ENCODE data around the gene MAL.
A peak's percentile ranks its signal among the peaks of the same experiment; 100 is the strongest.

Gene MAL

GRCh38 chr2:95025406-95026319, at the start of gene MAL:
Gene MAL, plus strand, starts transcription at chr2:95025708. Its CDS starts 85 bp downstream, at chr2:95025793.
- DNase-seq (ENCODE audit: low spot score), result peak; percentile 43

- no peak for DNase-seq (ENCODE audit: low spot score)
Observed at GRCh38 chr2:94977826-94978225, 47.7 kb upstream of the MAL start.

DNA sequence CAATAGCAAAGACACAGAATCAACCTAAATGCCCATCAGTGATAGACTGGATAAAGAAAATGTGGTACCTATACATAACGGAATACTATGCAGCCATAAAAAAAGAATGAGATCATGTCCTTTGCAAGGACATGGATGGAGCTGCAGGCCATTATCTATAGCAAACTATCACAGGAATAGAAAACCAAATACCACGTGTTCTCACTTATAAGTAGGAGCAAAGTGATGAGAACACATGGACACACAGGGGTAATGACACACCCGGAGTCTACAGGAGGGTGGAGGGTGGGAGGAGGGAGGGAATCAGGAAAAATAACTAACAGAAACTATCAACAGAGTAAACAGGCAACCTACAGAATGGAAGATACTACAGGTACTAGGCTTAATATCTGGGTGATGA, 46.6 kb upstream of the MAL start:
- DNase-seq (ENCODE audit: low spot score), result no peak

GRCh38 chr2:94979406-94980375, 45.8 kb upstream of the MAL start:
- no peak for DNase-seq (ENCODE audit: low spot score)

DNA sequence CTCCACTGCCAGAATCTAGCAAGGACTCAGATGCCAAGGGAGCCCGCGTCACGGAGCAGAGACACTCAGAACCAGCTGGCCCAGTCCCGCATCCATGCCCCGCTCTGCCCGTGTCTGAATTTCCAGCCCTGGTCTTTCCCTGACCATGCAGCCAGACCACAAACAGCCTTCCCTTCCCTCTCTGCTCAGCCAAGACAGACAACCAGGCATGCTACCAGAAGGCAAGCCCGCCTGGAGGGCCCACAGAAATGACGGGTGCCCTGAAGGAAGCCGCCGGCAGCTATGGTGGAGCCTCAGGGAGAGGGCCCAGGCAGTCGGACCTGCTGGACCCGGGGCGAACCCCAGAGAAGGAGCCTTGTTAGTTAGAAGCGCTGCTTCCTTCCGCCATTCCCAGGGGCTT, 45.1 kb upstream of the MAL start:
- no peak for DNase-seq (ENCODE audit: low spot score)

DNA sequence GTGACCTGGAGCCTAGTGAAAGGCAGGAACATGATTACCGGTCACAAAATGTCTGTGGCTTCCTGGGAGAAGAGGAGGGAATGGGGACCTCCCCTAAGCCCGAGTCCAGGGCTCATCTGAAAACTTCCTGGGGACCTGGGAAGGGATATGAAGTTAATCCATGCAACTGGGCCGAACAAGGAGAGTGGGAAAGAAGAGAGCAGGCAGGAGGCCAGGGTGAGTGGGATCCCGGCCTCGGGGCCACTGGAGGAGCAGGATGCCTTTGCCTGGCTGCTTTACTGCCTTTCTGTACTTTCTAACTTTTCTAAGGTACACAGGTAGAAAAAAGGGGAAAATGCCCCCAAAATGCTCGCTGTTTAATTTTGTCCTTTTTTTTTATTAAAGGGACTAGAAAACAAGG, 43.4 kb upstream of the MAL start:
- no peak for DNase-seq (ENCODE audit: low spot score)

DNA sequence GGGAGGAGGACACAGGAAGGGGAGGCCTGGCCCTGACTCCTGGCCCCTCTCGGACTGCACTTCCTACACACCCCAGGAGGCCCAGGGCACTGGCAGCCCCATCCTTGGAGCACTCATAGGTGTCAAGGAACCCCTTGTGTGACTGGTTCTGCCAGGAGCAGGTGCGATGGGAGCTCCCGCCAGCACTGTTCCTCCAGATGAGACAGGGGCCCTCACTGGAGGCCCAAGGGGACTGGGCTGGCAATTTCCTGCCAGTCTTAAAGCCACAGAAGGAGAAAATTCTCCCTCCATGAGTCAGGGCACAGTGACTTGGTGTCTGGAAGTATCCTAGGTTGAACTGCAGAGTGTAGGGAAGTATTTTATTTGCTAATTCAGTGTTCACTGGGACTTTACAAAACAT, 42.8 kb upstream of the MAL start:
- DNase-seq (ENCODE audit: low spot score), result no peak

DNA sequence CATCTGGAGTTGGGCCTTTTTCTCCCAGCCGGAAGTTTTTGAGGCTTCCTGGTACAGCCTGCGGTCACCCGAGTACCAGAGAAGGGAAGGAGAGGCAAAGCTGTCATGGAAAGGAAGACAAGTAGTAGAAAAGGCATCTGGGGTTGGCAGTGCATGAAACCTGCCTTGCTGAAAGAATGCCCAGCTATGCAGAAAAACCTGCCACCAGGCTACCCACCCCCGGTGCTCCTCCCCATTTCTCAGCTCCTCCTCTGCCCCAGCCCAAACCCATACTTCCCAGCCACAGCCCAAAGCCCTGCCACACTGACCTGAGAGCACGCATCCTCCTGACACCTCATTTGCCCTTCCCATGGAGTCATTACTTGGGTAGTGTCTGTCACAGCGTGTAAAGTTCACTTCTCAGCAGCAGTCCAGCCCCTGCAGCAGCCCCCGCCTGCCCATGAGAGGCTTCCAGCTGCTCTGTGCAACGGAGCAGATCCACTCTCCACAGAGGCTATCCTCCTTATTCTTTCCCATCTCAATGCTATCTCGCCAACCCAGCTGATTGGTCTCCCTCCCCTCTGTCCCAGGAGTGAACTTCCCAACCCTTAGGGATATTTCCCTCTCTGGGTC, 40.4 kb upstream of the MAL start:
- DNase-seq (ENCODE audit: low spot score), result no peak

- DNase-seq (ENCODE audit: low spot score), result no peak
Observed at GRCh38 chr2:94985636-94986035, 39.9 kb upstream of the MAL start.

- peak; percentile 82 for DNase-seq (ENCODE audit: low spot score)
Observed at GRCh38 chr2:94986392-94986963, 39.0 kb upstream of the MAL start.

DNA sequence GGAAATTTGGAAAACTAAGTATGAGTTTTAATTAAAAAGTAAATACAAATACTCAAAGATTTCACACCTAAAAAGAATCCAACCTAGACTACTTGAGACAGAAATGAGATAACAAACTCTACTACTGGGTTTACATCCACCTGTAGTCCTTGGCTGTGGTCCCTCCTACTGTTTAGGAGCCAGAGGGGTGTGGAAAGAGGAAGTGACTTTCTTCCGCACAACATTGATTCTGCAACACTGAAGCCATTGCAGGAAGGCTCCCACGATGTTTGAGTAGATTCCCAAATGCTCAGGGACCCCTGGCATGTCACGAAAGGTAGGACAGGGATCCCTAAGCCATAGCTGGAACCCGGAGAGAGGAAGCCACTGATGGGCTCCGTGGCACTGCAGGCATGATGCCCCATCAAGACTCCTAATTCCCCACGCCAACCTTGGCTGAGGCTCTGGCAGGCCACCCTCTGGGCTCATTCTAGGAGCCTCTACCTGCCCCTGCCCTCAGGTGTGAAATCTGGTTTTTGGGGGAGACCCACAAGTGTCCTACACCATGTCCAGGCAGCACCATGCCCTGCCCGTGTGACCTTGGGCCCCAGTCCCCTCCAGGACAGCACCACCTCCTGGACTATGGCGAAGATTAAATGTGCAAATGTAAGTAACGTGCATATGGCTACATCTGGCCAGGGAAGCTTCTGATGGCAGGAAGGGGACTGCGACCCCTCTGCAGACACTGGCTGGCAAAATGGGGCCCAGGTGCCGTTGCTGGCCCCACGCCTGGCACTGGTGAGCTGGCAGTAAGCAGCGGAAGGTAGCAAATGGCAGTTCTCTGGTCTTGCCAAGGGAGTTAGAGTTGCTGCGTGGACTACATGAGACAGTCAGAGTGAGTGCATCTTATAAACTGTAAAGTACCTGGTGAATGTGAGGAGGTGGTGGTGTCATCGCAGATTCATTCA, 38.2 kb upstream of the MAL start:
- no peak for DNase-seq (ENCODE audit: low spot score)

- DNase-seq (ENCODE audit: low spot score), result no peak
Observed at GRCh38 chr2:94990956-94991355, 34.6 kb upstream of the MAL start.

DNA sequence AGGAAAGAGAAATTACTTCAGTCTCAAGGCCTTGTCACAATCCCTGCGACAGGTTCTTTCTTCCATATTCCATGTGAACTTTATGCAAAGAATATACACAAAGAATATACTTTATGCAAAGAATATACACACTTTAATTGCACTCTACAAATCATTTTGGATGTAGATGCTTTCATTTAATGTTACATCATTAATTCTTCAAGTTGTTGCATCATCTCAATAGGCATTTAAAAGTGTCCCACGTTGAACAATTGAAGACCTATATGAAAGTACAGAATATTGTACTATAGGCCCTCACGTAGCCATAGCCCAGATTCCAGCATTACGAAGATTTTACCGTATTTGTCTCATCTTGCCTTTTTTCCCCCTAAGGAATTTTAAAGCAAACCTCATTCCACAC, 33.1 kb upstream of the MAL start:
- DNase-seq (ENCODE audit: low spot score), result no peak

DNA sequence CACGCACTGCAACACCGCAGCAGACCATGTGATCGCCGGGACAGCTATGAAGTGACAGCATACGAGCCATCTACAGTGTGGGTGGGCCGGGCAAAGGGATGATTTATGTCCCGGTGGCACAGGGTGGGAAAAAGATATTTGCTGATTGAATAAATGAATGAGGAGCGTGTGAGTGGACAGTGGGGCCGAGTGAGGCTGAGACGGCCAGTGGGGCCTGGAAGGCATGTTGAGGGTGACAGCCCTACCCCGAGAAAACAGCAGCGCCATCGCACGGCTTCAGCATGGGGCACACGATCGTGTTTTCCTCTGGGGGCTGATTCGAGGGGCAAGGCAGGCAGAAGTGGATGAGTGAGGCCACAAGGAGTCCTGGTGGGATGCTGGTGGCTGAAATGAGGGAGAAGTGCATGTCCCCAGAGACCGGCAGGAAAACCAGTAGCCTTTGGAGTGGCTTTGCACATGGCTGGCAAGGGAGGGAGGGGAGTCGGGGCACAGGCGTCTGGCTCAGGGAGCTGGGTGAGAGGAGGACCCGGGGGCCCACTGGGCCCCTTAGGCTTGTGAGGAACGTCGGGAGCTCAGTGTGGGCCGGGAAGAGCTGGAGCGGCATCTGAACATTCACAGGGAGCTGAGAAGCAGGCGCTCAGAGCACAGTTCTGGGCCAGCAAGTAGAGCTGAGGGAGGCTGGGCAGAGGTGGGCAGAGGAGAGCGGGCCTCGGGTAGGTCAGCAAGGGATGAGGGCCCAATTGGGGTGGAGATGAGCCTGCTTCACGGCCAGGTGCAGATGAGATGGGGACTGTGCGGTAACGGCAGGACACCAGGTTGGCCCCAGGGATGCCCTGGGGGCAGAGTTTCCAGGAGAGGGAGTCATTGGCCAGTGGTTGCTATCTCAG, 32.1 kb upstream of the MAL start:
- no peak for DNase-seq (ENCODE audit: low spot score)

DNA sequence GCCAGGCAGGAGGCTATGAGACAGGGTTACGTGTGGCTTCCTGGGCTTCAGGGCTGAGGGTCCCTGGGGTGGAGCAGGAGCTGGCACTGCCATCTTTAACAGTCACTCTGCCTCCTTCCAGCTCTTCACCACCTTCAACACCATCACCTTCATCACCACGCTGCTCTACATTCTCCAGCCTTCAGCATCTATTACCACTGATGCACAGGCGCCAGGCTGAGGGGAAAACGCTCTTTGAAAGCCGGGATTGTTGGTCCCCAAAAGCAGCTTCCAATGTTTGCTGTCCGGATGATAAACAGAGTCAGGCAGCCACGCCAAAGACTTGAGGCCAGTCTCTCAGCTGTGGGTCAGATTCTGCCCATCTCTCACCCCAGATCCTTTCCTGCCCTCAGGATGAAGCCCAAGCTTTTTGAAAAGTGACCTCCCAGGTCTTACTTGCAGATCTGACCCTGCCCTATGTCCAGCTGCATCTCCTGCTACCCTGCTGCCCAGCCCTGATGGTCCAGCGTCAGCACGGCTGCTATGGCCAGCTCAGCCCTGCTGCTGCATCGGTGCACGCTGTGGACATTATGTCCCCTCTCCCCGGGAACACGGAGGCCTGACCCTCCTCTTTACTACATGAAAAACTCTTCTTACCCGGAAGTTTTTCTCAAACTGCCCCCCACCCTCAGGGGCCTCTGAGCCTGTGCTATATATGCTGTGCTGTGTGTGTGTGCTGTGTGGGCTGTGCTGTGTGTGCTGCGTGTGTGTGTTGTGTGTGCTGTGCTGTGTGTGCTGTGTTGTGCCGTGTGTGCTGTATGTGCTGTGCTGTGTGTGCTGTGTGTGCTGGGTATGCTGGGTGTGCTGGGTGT, 31.2 kb upstream of the MAL start:
- DNase-seq (ENCODE audit: low spot score), result no peak

GRCh38 chr2:94994914-94995552, 30.5 kb upstream of the MAL start:
- DNase-seq (ENCODE audit: low spot score), result no peak

- no peak for DNase-seq (ENCODE audit: low spot score)
Observed at GRCh38 chr2:94995553-94996304, 29.8 kb upstream of the MAL start.

Measured in AG08396 (cell line).